ENCODE measurements around the gene CIP2A.

Gene CIP2A

DNA sequence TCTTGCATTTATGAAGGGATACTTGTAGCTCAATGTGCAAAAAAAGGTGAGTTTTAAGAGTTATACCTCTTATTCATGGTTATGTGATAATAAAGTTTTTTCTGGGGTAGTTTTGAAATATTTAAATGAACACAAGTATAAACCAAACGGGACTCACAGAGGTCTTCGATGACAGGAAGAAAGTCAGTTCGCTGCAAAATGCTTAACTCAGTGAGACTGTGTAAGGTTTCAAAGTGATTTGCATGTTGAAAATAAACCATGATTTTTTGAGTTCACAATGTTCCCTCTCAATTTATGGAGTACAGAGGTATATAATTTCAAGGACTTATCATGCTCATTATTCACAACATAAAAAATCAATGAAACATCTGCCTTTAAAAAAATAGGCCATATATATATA lies 42.5 kb downstream of the CIP2A start:
- ChIA-PET POLR2A (no interaction called here), CTCF (interaction anchor here (1.0 to 1.9 kb wide), 6 partner anchors 9 to 1319 kb away, joined by 3 to 6 read pairs (median 3); no protein-coding TSS in a partner anchor)
- no peak for DNase-seq (ENCODE audit: extremely low spot score)
- TF ChIP-seq, protein P1, sequence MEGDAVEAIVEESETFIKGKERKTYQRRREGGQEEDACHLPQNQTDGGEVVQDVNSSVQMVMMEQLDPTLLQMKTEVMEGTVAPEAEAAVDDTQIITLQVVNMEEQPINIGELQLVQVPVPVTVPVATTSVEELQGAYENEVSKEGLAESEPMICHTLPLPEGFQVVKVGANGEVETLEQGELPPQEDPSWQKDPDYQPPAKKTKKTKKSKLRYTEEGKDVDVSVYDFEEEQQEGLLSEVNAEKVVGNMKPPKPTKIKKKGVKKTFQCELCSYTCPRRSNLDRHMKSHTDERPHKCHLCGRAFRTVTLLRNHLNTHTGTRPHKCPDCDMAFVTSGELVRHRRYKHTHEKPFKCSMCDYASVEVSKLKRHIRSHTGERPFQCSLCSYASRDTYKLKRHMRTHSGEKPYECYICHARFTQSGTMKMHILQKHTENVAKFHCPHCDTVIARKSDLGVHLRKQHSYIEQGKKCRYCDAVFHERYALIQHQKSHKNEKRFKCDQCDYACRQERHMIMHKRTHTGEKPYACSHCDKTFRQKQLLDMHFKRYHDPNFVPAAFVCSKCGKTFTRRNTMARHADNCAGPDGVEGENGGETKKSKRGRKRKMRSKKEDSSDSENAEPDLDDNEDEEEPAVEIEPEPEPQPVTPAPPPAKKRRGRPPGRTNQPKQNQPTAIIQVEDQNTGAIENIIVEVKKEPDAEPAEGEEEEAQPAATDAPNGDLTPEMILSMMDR (IDR thresholded peaks at IDR 0.05; ENCODE audit: control extremely low read depth, extremely low read depth, low read depth, missing control alignments), result no peak

DNA sequence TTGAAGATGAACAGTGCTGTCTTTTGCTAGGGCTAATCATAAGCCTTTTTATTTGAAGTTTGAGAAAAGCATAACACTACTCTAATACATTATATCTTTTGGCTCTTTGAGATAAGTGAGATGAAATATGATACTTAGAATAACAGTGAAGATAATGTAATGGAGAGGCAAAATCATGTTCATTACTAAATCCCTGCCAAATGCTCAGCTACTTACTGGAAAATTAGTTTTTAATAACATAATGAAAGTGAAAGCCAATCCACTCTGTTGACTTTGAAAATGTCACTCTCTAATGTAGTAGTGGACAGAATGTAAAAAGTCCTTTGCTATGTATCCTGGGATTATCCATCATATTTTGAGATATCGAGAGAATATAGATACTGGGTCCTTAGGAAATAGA lies 43.0 kb downstream of the CIP2A start:
- DNase-seq (ENCODE audit: extremely low spot score), result no peak
- ChIA-PET CTCF (interaction anchor here (1.0 to 1.9 kb wide), 7 partner anchors 9 to 1318 kb away, joined by 3 to 6 read pairs (median 3); no protein-coding TSS in a partner anchor), POLR2A (no interaction called here)
- TF ChIP-seq, protein P1 (IDR thresholded peaks at IDR 0.05; ENCODE audit: control extremely low read depth, extremely low read depth, low read depth, missing control alignments), result no peak

DNA sequence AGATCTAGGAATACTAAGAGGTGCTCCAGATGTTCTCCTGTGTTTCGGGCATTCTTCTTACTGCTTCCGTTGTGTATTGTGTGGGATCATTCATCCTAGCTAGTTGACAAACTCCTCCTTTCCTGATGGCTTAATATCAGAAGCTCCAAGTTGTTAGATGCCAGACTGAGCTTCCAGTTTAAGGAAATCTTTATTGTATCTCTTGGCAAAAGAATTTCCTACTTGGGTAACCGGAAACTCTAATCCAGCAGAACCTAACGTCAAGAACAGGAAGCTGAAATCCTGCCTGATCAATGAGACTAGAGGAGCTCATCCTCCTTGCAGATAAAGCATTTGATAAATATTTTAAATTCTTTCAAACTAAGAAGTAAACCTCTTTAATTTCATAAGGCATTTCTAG lies 51.2 kb downstream of the CIP2A start:
- TF ChIP-seq, protein P1 (IDR thresholded peaks at IDR 0.05; ENCODE audit: control extremely low read depth, extremely low read depth, low read depth, missing control alignments), result no peak
- POLR2A ChIA-PET, result no interaction called here
- CTCF ChIA-PET, result interaction anchor here (0.7 to 8.6 kb wide), 9 partner anchors 8 to 60 kb away, joined by 3 to 55 read pairs (median 4); no protein-coding TSS in a partner anchor
- DNase-seq (ENCODE audit: extremely low spot score), result no peak

DNA sequence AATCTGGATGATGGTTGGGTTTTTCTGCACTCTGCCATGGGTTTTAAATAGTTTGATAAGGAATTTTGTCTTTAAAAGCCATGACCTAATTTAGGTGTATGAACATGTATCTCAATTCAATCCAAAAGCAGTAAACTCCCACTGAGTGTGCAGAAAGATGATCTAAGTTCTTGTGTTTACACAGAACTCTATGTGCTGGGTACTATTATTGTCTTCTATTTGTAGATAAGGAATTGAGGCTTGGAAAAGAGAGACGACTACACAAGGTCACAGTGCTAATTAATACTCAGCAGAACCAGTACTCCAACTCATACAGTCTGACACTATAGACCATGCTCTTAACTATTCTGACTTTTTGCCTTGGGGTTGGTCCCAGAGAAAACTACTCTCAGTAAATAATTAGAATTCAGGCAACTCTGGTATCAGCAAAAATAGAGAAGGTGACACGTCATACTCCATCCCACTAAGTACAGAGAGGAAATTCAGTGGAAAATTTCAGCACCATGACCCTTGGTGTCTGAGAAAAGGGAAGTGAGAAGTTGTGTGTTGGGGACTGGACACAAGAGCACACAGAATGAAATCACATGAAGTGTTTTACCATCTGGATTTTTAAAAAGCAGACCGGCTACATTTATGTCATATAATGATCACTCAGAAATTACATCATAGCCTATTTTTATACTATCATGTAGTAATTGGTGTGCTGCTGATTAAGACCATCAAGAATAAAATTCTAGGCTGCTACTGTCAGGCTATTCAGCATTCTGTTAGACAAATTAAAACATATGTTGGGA lies 60.6 kb downstream of the CIP2A start:
- DNase-seq (ENCODE audit: extremely low spot score), result peak; percentile 28
- ChIA-PET POLR2A (no interaction called here), CTCF (no interaction called here)

DNA sequence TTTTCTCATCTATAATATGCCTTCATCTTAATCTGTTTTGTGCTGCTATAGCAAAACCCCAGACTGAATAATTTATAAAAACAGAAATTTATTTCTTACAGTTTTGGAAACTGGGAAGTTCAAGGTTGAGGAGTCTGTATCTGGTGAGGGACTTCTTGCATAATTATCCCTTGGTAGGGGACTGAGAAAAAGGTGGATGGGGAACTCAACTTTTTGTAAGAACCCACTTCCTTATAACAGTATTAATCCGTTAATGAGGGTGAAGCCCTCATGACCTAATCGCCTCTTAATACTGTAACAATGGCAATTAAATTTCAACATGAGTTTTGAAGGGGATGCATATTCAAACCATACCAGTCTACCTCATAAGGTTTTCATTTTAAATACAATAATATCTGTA lies 61.4 kb downstream of the CIP2A start:
- TF ChIP-seq, protein P1 (IDR thresholded peaks at IDR 0.05; ENCODE audit: control extremely low read depth, extremely low read depth, low read depth, missing control alignments), result no peak
- no peak for DNase-seq (ENCODE audit: extremely low spot score)
- ChIA-PET POLR2A (no interaction called here), CTCF (interaction anchor here (2.1 to 2.9 kb wide), 2 partner anchors 9 to 12 kb away, joined by 7 to 11 read pairs; no protein-coding TSS in a partner anchor)

More for the DNA sequence above, 60.6 kb downstream of the CIP2A start:
- TF ChIP-seq, protein P1 (IDR thresholded peaks at IDR 0.05; ENCODE audit: control extremely low read depth, extremely low read depth, low read depth, missing control alignments), result no peak

DNA sequence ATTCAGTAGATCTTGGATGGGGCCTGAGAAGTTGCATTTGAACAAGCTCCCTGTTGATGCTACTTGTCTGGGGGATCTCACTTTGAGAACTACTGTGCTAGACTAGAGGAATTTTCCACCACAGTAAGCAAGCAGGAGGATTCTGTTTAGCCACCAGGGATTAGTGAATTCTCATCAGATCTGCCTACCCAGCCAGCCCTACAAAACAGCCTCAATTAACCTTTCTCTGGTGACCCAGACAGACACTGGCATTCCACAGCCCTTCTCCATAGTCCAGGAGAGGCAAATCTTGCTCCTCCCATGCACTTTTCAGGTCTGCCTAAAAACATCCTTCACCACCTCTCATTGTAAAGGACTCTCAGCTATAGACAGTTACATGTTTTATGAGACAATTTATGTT lies 62.1 kb downstream of the CIP2A start:
- ChIA-PET CTCF (interaction anchor here (1.1 to 2.9 kb wide), 6 partner anchors 8 to 31 kb away, joined by 3 to 12 read pairs (median 6); no protein-coding TSS in a partner anchor), POLR2A (no interaction called here)
- DNase-seq (ENCODE audit: extremely low spot score), result no peak
- TF ChIP-seq, protein P1 (IDR thresholded peaks at IDR 0.05; ENCODE audit: control extremely low read depth, extremely low read depth, low read depth, missing control alignments), result no peak
